ENCODE results near the gene NRROS.
A peak's percentile ranks its signal among the peaks of the same experiment; 100 is the strongest.
"Not testable (repeated sequence)": the region's sequence is repeated elsewhere in the genome, so short reads cannot be mapped to it uniquely, and the experiment has no call there.

Gene NRROS

DNA sequence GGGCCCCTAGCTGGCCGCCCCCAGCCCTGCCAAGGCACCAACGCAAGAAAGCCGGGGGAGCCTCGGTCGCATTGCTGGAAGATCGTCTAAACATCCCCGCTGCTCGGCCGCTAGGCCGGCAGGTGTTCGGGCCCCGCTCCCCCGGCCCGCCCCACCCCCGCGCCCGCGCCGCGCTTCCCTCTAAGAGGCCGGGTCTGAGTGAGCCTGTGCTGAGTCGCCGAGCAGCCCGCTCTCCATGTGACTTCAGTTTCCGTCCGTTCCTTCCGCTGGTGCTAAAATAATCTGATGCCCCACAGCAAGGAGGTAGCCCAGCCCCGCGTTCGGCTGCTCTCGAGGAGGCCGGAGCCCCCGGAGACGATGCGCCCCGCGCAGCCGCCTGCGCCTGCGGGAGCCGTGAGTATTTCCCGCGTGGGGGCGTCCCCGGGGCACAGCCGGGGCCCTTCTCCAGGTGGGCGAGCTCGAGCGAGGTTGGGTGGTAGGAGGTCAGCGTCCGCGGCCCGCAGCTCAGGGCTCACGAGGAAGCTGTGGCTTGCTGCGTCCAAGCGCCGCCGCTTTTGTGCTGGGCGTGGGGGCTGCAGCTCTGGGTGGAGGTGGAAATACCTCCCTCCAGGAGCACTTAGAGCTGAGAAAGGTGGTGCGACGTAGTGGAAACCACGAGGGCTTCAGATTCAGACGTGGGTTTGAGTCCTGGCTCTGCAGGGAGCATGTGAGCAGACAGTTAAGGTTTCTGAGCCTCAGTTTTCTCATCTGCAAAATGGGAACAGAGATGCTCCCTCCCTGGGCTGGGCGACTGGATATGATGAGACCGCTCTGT is at the start of gene NRROS:
Gene NRROS, plus strand, starts transcription at position 212 of the 814 bp plus-strand sequence. CDS start 14,846 bp downstream, outside the sequence.
- DNase-seq = peak; percentile 71

DNA sequence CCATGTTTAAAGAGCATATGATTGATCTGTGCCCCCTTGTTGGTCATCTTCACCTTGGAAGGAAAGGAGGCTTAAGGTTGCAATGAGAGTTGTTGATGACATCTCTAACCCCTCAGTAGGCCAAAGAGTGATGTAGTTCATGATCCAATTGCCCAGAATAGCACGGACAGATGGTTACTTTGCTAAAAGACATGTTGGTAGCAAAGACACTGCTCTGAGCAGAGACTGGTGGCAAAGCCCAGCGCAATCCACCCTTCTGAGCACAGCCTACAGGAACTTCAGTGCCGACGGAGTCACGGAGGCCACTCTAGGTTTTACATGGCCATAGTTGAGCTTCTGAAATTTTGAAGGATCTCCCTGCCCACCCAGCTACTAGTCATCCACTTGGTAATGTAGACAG is 49.2 kb upstream of the NRROS start:
- no peak for DNase-seq

DNA sequence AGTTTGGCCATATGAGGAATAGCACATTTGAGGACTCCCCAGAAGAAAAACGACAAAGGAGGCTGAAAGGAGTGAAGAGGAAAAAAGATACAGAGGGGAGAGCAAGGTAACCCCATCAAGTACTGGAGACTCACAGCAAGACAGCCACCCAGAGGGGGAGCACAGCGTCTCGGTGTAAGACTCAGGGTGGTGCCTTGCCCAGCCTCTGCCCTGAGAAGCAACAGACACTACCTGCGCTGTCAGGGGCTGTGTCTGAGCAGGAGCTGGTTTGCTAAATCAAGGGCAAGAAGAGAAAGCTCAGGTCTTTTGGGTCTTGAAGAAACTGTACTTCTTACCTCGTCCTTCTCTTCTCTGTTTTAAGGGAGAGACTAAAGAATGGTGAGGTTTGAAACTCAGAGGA is 43.1 kb upstream of the NRROS start:
- no peak for DNase-seq

DNA sequence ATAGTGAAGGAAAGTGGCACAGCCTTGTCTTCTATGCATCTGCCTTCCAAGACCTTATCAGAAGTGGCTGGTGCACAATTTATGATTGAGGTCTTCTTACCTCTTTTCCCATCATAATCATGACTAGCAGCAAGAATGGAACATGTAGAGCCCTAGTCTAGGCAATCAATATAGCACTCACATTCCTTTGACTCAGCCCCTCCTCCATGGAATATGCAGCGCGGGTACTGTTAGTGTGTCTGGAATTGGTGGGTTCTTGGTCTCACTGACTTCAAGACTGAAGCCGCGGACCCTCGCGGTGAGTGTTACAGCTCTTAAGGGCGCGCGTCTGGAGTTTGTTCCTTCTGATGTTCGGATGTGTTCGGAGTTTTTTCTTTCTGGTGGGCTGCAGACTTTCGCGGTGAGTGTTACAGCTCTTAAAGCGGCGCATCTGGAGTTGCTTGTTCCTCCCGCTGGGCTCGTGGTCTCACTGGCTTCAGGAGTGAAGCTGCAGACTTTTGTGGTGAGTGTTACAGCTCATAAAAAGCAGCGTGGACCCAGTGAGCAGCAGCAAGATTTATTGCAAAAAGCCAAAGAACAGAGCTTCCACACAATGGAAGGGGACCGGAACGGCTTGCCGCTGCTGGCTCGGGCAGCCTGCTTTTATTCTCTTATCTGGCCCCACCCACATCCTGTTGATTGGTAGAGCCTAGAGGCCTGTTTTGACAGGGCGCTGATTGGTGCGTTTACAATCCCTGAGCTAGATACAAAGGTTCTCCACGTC is 41.3 kb upstream of the NRROS start:
- DNase-seq = peak; percentile 24

DNA sequence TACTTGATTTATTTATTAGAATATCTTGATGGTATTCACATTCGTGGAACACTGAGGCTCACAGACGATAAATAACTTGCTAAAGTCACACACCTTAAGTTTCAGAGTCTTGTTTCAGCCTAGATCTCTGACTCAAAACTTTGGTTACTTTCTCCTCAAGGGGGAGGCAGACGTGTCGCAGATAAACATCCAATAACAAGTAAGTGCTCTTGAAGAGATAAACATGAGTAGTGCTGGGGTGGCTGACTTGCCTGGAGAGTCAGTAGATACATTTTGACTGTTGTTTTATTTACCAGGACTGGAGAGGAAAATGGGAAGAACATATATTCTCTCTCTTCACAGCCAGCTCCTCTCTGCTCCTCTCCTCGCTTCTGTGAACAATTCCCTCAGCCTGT is 39.8 kb upstream of the NRROS start:
- no peak for DNase-seq

DNA sequence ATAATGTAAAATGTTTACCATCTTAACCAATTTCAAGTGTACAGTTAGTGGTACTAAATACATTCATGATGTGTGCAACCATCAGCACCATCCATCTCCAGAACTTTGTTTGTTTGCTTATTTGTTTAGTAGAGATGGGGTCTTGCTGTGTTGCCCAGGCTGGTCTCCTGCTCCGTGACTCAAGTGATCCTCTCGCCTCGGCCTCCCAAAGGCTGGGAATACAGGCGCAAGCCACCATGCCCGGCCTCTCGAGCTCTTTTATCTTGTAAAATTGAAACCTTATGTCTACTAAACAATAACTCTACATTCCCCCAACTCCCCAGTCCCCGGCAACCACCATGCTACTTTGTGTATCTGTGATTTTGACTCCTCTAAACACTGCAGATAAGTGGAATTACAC is 39.1 kb upstream of the NRROS start:
- no peak for DNase-seq

DNA sequence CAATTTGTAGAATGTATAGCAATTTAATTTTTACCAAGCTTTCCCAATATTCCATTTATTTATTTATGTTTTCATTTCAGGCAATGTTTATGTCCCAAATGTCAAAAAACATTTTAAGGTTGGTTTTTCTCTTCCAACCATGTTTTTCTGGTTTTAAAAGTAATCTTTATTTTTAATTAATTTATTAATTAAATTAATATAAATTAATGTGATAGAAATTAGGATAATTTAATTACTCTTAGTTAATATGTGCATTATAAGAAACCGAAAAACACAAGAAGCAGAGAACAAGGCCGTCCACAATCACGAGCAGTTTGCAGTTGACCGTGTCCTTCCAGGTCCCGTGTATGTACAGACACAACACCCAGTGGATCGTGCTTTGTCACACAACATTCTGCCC is 36.8 kb upstream of the NRROS start:
- DNase-seq = no peak

DNA sequence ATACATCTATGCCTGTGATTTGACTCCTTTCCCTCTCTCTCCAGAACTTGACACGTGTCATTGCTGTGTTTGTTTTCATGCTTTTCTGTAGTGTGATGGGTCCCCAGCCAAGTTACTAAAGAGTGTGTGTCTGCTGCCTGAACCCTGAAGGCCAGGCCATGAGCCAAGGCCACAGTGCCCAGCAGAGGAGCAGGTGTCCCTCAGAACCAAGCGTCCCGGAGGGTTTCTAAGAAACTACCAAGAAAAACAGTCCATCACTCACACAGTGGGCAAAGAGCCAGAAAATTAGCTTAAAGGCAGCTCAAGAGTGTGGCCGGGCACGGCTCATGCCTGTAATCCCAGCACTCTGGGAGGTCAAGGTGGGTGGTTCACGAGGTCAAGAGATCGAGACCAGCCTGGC is 35.8 kb upstream of the NRROS start:
- DNase-seq = no peak

DNA sequence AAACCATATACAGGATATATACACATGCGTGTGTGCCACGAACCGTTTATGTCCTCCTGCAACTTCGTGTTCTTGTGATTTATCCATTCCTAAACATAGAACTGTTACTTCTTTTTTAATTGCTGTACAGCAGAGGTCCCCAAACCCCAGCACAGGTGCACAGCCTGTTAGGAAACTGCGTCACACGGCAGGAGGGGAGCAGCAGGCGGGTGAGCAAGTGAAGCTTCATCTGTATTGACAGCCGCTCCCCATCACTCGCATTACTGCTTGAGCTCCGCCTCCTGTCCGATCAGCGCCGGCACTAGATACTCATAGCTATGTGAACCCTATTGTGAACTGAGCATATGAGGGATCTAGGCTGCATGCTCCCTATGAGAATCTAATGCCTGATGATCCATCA is 34.9 kb upstream of the NRROS start:
- peak; percentile 47 for DNase-seq

DNA sequence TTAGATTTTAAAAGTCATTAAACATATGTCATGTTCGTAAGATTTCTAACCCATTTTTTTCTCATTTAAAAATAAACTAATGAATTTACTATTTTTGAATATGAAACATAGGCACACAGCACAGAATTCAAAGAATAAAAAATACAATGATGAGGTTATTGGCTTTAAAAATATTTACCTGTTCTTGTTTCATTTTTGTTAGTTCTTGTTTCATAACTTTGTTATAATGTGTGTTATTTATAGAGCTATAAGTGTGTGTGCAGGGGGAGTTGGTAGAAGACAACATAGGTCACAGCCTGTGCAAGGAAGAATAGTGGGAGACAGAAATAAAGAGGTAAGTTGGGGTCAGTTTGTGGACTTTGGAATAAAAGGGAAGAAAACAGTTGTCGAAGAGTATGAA is 30.8 kb upstream of the NRROS start:
- DNase-seq = no peak

DNA sequence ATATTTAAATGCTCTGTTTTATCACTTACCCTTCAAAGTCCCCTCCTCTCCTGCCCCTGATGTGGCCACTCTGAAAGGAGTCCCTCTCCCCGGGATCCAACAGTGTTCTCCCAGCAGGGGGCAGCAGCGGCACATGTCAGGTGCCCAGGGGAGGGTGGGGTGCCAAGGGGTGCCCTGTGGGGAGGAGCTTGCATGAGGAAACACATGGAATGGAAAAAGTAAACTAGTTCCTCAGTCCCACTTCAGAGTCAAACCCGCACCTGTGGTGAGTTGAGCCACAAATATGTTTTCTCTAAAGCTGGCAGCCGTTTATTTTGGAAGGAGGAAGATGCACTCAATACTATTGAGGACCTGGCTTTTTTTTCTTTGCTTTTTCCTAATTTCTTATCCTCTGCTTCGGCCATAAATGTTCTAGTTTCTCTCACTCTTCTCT is 30.1 kb upstream of the NRROS start:
- DNase-seq = peak; percentile 96

DNA sequence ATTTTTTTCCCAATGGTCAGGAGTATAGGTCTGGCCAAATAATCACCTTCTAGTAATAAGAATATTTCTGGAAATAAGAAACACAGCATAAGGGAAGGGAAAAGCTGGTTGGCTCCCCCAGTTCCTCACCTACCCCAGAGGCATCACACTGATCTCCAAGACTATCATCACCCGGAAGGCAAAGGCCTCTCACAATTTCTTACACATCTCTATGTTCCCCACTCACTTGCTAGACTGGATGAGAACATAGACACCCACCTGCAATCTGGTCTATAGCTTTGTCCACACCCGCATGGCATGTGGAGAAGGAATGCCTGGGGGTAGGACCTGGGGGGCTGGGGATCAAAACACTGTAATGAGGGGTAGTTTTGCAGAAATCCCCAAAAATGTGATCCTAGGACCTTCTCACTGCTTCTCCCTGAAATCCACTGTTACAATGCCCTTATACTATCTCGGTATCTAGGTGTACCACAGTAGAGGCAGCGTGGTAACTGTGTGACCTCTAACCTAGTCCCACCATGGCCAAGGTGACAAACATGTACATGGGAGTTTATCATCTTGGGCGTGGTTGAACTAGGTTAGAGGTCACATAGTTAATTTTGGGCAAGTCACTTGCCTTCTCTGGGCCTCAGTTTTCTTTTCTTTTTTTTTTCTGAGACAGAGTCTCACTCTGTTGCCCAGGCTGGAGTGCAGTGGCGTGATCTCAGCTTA is 29.5 kb upstream of the NRROS start:
- DNase-seq = no peak

DNA sequence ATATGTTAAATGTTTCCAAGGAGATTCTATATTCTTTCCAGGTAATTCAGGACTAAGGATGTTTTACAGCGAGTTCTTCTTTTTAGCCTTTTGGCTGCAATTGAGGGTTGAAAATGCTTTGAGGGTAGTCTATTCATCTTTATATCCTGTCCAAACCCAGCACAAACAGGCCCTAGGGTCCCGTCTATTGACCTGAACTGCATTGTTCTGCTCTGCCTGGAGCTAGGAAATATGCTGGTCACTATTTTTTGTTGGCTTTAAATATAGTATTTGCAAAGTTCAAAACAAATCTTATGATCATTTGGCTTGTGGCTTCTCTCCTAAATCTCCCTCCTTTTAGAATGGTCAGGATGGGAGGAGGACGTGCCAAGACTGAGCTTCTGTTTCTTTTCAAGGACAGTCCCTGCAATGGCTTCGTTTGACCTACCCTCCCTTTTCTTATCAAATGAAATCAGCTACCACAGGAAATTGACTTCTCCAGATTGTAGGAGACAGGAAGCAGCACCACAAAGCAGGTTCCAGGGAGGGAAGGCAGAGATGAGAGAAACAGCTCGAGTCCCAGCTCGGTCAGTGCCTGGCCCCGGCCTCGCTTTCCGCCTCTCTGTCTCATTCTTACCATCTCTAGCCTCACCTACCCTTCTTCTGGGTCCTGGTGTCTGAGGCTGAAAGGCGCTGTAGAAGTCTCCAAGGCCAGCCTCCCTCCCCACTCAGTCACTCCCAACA is 27.6 kb upstream of the NRROS start:
- DNase-seq = no peak

DNA sequence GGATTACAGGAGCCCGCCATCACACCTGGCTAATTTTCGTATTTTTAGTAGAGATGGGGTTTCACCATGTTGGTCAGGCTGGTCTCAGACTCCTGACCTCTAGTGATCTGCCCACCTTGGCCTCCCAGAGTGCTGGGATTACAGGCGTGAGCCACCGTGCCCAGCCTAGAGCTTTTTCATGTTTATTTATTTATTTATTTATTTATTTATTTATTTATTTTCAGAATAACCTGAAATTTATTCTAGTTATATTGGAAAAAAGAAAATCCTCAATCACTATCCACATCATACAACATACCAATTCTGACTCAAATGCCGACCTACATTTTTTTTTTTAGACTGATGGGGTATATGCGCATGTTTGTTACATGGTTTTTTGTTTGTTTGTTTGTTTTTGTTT is 24.3 kb upstream of the NRROS start:
- DNase-seq = not testable (repeated sequence)

DNA sequence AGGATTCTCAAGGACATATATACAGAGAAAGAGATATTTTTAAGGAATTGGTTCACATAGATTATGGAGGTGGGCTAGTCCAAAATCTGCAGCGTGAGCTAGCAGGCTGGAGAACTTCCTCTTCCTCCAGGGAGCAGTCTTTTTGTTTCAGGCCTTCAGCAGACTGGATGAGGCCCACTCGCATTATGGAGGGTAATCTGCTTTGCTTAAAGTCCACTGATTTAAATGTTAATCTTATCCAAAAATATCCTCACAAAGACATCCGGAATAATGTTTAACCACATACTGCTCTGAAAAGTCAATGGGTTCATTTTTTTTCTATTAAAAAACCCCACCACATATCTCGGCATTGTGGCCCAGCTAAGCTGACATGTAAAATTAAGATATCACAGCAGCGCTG is 22.2 kb upstream of the NRROS start:
- no peak for DNase-seq

DNA sequence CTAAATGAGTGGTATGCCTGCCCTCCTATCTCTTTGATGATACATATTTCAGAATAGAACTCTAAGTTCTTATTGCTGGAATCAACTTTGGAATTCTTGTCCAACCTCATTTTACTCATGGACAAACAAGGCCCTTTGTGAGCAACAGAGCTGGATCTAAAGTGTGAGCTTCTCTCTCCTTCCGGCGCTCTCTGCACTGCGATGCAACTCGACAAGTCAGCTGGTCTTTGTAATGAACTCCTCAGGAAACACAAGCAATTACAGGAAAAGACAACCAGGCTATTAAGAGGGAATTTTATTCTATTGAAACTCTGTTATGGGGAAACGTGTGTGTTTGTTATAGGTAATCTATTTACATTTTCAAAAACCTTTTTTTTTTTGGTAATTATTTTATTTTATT is 20.3 kb upstream of the NRROS start:
- DNase-seq = no peak

DNA sequence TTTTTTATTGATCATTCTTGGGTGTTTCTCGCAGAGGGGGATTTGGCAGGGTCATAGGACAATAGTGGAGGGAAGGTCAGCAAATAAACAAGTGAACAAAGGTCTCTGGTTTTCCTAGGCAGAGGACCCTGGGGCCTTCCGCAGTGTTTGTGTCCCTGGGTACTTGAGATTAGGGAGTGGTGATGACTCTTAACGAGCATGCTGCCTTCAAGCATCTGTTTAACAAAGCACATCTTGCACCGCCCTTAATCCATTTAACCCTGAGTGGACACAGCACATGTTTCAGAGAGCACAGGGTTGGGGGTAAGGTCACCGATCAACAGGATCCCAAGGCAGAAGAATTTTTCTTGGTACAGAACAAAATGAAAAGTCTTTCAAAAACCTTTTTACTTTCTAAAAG is 19.9 kb upstream of the NRROS start:
- DNase-seq = not testable (repeated sequence)

DNA sequence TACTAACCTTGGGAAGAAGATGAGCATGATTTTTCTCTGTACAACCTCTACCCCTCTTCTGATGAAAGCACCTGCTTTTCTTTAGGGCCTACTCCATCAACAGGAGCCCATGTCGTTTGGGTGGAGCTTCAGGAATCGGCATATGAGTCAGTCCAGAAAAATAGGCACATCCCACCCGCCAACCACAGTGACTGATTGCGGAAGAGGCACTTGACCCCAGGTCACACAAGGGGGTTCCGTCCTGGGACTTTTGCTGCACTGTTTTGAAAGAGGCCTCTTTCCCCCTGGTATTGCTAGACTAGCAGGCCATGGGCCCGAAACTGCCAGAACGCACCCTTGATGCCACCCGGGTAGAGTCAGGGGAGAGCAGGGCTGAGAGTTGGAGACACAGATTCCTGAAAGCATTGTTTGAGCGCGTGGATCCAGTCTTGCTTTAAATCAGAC is 19.3 kb upstream of the NRROS start:
- no peak for DNase-seq

DNA sequence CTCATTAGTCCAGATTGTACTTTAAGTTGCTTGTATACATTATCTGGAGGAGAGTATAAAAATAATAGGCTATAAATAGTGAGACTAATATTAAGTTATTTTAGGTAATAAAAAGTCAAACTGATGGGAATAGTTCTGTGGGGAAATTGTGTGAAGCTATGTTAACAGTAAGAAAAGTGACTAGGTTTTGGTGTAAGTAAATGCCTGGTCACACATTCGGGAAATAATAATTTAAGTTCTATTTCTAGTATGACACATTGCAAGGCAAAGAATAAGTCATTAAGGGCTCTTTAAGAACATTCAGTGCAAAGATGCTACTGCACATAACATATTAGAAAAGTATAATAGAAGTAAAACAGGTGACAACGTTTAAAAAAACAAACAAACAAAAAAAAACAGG is 18.8 kb upstream of the NRROS start:
- DNase-seq = no peak

DNA sequence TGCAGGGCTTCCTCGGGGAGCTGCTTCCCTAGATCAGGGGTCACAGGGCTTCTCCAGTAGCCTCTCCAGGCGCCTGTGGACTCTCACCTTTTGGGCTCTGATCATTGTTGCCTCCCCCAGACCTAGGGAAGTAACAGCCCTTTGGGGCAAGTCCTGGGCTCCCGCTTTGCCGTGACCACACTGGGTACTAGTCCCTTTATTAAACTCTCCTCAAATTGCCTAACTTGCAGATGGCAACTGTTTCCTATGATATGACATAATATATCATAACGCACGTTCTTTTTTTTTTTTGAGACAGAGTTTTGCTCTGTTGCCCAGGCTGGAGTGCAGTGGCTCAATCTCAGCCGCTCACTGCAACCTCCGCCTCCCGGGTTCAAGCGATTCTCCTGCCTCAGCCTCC is 17.9 kb upstream of the NRROS start:
- no peak for DNase-seq

DNA sequence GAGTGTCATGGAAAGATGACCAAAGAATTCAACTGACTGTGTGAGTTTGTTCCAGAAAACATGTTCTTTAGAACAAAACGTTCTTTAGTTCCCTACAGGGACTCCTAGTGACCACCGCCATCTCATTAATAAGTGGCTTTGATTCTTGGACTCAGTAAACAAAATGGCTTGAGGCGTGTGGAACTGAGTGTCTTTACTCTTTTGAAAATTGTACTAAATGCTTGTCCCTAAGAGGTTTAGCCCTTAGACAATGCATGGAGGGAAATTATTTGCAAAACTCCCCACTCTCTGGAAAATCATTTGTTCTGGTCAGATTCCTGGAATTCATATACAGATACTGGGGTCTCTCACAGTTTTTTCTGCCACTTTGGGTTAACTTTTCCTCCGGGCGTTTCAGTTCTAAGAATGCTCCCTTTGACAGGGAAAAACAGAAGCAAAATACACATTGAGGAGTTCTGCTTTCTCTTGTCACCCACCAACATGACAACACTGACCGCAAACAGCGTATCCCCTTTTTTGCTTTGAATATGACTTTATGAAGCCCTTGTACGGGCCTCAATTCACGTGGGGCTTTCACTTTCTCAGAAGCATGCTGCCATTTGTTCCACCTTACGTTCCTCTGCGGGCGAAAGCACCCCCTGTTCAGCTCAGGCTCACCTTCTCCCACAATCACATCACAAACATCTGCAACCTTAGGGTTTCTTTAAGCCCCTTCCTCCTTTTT is 15.3 kb upstream of the NRROS start:
- peak; percentile 41 for DNase-seq

DNA sequence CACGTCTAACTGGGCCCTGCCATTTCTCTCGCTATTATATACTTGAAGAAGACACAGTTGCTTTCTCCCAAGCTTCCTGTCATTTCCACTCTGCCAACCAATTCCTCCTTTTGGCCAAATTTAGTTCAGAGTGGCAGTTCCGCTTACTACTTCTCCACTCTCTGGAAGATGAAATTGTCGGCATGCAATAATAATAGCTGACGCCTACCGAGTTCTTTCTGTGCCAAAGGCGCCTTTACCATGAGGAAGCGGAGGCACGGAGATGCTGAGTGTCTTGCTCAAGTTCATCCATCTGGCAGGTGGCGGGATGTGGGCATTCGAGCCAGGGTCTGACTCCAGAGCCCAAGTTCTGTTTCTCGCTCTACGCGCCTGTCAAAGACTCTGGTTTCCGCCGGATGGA is 14.6 kb upstream of the NRROS start:
- no peak for DNase-seq

Data from stimulated activated CD4-positive, alpha-beta T cell treated with anti-CD3 and anti-CD28 coated beads, Interleukin-4, amount 100 ng/mL, for 24 hours (primary cell).